Activated CD4-positive, alpha-beta T cell treated with anti-CD3 and anti-CD28 coated beads for 4 hours (primary cell): ENCODE measurements around the gene COQ8B.
A peak's percentile ranks its signal among the peaks of the same experiment; 100 is the strongest.

Experiments
- DNase-seq, 2 donors: peaks; one replicate each; pipeline ENCODE4 v3.0.0-alpha.2; 2020

COQ8B gene

GRCh38 chr19:40717325-40717879 is 716 bp upstream of the COQ8B start:
- DNase-seq: no peak

- DNase-seq: peak; percentile 82
These were observed 630 bp downstream of the COQ8B start for GRCh38 chr19:40716031-40716481.

DNA sequence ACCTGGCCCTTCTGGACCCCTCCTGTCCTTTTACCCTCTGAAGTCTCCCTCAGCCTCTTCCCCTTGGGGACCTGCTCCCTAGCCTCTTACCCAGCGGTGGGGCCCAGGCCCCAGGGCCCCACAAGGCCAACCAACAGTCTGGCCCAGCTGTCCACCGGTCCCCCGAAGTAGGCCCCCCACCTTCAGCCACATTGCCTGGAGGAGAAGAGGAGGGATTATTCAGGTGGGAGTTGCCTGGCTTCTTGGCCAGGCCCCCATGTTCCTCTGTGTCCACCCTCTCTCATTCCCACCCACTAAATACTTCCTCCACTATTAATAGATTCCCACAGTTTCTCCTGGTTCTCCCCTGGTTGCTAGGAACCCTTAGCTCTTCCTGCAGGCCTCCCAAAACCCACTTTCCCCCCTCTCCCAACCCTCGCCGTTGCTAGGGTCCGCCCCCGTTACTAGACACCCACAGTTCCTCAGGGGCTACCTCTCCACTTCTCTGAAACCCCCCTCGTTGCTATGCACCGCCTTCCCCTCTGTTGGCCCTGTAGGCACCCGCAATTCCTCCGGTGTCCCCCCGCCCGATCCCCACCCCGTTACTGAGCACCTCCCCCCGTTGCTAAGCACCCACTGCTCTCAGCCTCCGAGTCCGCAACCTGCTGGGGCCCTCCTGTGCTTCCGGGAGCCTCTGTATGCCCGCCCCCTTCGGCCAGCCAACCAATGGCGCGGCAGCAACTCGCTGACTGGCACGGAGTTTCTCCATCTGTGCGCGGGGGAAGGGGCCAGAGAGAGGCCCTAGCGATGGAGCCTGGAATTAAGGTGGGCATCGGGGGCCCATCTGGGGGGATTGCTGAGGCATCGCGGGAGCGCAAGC is 2.0 kb downstream of the COQ8B start:
- DNase-seq: peak; percentile 90 to 91

DNA sequence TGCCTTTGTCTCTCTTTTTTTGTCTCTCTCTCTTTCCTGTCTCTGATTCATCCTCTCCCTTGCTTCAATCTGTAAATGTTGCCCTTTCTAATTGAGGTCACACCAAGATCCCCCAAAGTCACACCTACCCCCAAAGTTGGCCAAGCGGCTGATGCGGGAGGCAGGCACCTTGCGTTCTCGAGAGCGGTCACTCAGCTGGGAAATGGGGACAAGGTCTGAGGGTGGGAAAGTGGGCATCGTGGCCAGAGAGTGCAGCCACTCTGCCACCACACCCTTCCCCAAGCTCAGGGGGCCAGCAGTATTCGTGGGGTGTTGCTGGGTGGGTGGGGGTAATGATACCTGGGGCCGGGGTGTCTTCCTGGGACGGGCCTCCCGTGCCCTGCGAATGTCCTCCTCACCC is 2.7 kb downstream of the COQ8B start:
- DNase-seq: no peak

- no peak for DNase-seq
These were observed 6.9 kb downstream of the COQ8B start for GRCh38 chr19:40709817-40710216.

DNA sequence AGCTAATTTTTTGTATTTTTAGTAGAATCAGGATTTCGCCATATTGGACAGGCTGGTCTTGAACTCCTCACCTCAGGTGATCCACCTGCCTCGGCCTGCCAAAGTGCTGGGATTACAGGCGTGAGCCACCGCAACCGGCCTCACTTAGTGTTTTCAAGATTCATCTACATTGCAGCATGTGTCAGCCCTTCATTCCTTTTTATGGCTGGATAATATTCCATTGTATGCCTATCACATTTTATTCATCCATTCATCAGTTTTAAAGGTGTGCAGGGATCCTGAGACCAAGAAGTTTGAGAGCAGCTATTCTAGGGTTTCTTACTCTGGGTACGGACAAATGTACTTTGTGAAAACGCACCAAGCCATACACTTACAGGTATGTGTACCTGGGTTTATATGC is 9.1 kb downstream of the COQ8B start:
- DNase-seq: no peak

DNA sequence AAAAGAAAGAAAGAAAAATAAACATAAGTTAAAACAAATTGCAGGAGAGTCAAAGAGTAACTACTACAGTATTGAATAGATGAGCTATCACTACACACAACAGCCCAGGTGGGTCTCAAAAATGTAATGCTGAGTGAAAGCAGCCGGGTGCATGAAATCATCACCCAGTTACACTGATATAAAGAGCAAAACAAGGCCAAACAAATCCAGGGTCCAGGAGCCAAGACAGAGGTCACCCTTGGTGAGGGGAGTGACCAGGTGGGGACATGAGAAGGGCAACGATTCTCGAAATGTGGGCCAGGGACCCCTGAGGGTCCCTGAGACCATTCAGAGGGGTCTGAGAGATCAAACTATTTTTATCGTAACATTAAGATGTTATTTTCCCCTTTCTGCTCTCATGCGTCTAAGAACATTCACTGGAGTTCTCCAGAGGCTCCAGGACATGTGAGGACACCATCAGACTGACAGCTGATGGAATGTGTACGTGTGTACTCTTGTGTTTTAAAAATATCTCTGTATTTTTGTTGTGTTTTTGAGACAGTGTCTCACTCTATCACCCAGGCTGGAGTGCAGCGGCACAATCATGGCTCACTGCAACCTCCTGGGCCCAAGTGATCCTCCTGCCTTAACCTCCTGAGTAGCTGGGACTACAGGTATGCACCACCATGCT is 10.6 kb downstream of the COQ8B start:
- DNase-seq: no peak

DNA sequence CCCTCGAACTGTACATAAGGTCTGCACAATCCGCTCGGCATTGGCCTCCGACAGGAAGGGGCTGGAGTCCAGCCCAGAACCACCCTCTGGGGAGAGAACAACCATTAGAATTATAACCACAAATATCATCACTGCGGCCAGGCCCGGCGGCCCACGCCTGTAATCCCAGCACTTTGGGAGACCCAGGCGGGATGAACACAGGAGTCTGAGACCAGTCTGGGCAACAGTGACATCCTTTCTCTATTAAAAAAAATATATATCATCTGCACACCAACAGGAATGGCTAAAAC is 11.4 kb downstream of the COQ8B start:
- DNase-seq: no peak

GRCh38 chr19:40704491-40705361 is 12.0 kb downstream of the COQ8B start:
- no peak for DNase-seq

GRCh38 chr19:40703029-40703755 is 13.5 kb downstream of the COQ8B start:
- DNase-seq: no peak

DNA sequence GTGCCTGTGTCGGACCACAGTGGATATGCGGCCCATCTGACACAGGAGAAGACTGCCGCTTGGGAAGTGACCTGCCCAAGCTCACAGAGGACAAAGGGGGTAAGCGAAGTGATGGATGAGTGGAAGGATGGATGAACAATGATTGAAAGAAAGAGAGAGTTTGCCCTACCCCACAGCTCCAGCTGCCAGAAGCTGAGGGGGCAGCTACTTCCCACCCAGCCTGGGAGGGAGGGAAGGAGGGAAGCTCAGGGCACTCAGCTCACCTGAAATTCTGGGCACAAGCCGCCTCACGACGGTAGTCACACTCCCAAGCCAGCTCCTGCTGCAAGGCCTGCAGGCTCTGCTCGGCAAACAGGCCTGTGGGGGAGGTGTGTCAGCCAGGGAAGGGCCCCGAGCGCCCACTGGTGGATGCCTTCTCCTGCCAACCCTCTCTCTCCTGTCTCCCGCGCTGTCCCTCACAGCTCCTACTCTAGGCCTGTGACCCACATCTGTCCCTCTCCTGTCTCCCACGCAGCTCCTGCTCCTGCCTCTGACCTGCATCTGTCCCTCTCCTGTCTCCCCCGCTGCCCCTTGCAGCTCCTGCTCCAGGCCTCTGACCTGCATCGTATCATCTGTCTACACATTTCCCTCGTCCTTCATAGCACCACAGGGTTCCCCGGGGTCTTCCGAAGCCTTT is 14.2 kb downstream of the COQ8B start:
- no peak for DNase-seq

DNA sequence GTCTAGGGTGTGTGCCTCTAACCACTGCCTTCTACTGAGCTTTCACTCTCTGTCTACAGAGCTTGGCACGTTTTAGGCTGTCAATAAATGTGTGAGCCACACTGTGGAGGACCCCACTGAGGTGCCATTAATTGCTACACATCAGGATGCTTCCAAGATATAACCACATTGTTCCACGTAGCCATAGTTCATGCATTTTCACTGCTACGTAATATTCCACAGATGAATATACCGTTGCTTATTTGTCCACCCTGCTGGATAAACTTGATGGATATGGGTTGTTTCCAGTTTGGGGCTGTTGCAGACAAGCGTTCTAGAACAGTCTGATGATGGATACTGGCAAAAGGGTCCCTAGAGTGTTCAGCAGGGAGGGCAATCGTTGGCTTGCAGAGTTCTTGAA is 14.9 kb downstream of the COQ8B start:
- DNase-seq: no peak

DNA sequence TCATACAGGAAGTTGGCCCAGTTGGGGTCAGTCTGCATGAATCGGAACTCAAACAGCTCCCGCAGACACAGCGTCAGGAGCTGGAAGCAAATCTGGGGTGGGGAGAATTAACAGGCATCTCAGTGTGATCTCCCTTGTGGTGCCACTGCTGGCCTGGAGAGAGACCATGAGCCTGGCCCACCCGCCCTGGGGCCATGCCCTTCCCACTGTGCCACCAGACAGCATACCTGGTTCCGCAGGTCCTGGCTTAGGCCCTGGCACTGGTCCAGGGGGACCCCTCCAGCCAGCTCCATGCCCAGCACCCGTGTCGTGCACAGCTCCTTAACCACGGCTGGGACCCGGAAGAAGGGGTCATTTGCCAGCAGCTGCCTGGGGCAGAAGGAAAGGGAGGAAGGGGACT is 16.6 kb downstream of the COQ8B start:
- no peak for DNase-seq

DNA sequence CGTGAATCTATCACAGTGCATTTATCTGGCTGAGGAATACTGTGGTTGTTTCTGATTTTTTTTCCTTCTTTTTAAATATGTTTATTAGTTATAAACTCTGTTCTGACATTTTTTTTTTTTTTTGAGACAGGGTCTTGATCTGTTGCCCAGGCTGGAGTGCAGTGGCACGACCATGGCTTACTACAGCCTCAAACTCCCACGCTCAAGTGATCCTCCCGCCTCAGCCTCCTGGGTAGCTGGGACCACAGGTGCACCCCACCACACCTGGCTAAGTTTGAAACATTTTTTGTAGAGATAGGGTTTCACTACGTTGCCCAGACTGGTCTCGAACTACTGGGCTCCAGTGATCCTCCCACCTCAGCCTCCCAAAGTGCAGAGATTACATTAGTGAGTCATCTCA is 19.7 kb downstream of the COQ8B start:
- no peak for DNase-seq

DNA sequence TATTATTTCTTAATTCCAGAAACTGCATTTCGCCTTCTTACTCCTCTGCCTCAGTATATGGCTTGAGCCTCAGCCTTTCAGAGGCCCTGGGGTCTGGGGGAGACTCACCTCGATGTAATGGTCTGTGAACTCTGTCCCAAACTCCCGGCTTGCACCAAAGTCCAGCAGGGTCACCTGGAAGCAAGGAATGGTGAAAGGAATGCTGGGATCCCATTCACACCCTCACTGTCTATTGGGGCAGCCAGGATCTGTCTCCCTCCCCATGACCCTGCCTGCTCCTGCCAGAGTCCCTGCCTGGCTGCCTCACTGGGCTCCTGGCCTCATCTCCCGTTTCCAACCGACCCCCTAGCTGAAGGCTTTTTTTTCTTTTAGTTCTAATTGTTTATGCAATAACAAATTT is 20.8 kb downstream of the COQ8B start:
- no peak for DNase-seq

DNA sequence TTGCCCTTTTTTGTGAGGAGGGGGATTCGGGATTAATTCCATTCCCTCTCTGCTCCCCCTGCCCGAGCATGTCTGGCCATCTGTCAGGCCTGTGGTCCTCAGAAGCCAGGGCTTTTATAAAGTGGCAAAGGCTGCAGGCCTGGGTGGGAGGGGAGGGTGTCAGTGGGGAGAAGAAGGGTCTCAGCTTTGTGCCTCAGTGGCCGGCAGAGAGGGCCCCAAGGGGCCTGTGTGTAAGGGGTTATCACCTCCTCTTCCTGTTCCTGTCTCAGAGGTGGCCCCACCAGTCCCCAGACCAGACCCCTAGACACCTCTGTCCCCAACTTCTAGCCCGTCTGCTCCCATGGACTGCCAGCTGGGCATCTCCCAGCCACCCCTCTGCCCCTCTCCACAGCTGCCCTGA is 22.8 kb downstream of the COQ8B start:
- no peak for DNase-seq

DNA sequence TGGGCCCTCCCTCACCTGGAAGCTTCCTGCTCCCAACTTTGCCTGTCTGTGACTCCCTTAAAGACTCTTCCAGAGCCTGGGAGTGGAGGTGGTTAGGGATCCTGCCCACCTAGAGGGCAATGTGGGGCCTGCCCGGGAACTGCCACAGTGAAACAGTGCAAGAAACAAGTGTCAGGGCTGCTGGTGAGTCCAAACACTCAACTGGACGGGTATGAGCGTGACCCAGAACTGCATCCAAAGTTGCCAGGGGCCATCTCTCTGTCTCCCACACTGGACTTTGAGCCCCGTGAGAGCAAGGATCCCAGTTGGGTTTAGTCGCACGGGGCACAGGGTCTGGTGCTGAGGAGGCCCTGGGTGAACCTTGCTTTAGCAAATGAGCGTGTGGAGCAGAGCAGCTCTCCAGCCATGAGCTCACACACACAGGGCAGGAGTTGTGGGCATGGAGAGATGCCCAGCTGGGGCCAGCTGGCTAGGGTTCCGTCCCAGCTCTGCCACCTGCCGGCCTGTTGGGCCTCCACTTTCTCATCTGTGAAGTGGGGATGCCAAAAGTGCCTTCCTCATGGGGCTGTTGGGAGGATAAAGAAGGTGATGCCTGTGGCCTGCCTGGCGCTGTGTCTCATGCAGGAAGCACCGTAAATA is 23.4 kb downstream of the COQ8B start:
- DNase-seq: no peak

GRCh38 chr19:40692212-40692551 is 24.5 kb downstream of the COQ8B start:
- no peak for DNase-seq

- DNase-seq: no peak
These were observed 25.1 kb downstream of the COQ8B start for GRCh38 chr19:40691421-40692211.

- DNase-seq: peak; percentile 87 to 90
These were observed 25.8 kb downstream of the COQ8B start for GRCh38 chr19:40690693-40691420.
